ENCODE data around the gene PPM1H. TPM values are rescaled to one million over a fixed set of nuclear protein-coding genes. Genes with fewer than 3 reads are reported as not detected.
"Not testable (repeated sequence)": the region's sequence is repeated elsewhere in the genome, so short reads cannot be mapped to it uniquely, and the experiment has no call there.

The PPM1H gene
- total RNA-seq, 1 experiment from 2014 or later, result 58.4 TPM

DNA sequence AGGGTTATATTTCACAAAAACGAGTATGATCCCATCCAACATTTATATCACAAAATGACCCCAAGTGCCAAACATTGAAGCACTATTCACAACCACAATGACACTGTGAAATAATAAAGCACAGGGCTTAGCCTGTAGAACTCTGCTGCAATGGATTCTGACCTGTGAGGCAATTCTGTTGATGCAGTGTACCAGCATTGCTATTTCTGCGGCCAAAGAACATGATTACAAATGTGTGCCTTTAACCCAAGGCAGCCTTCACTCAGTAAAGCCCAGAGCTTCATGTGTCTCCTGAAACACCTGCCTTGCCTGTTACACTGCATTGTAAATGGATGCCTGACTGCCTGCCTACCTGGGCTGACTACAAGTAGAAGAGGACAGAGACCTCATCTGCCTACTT is 158.0 kb downstream of the PPM1H start:
- DNase-seq (ENCODE audit: low read depth, low spot score), result no peak
- in situ Hi-C loops (cut with HindIII; ENCODE audit: low pct_unique_long_range_greater_than_20kb, low sequenced_read_pairs), result loop anchor here (25.0 kb wide), 1 partner anchor 165 kb away; no protein-coding TSS in a partner anchor

- in situ Hi-C loops (cut with HindIII; ENCODE audit: low pct_unique_long_range_greater_than_20kb, low sequenced_read_pairs), result loop anchor here (25.0 kb wide), 1 partner anchor 164 kb away; no protein-coding TSS in a partner anchor
- no peak for DNase-seq (ENCODE audit: low read depth, low spot score)
Observed at GRCh38 chr12:62776575-62776974, 158.4 kb downstream of the PPM1H start.

- no peak for DNase-seq (ENCODE audit: low read depth, low spot score)
- in situ Hi-C loops (cut with HindIII; ENCODE audit: low pct_unique_long_range_greater_than_20kb, low sequenced_read_pairs), result loop anchor here (25.0 kb wide), 1 partner anchor 162 kb away; no protein-coding TSS in a partner anchor
Observed at GRCh38 chr12:62774794-62775193, 160.2 kb downstream of the PPM1H start.

DNA sequence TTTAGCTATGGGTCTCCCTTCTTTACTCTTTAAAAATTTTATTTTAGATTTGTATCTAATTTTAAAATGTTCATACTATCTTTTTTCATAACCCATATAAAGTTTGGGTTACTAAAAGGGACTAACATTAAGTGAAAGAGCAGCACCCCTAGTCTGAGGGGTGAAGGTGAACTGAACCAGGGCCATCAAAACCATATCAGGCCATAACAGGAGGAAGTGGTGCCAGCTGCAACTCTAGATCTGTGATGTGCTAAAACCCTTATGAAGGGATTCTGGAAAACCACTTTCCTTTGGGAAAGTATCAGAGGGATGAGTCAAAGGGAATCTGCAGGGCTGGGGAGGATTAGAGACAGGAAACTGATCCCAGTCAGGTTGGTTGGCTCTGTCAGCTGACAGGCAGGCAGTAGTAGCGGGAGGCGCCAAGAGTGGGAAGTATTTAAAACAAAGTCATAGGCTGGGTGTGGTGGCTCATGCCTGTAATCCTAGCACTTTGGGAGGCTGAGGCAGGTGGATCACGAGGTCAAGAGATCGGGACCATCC is 162.5 kb downstream of the PPM1H start:
- no peak for DNase-seq (ENCODE audit: low read depth, low spot score)
- in situ Hi-C loops (cut with HindIII; ENCODE audit: low pct_unique_long_range_greater_than_20kb, low sequenced_read_pairs), result no loop called here

GRCh38 chr12:62771828-62772227 is 163.1 kb downstream of the PPM1H start:
- in situ Hi-C loops (cut with HindIII; ENCODE audit: low pct_unique_long_range_greater_than_20kb, low sequenced_read_pairs), result no loop called here
- DNase-seq (ENCODE audit: low read depth, low spot score), result no peak

- in situ Hi-C loops (cut with HindIII; ENCODE audit: low pct_unique_long_range_greater_than_20kb, low sequenced_read_pairs), result no loop called here
- DNase-seq (ENCODE audit: low read depth, low spot score), result no peak
Observed at GRCh38 chr12:62770381-62770780, 164.6 kb downstream of the PPM1H start.

- in situ Hi-C loops (cut with HindIII; ENCODE audit: low pct_unique_long_range_greater_than_20kb, low sequenced_read_pairs), result no loop called here
- no peak for DNase-seq (ENCODE audit: low read depth, low spot score)
Observed at GRCh38 chr12:62769076-62769619, 165.8 kb downstream of the PPM1H start.

- in situ Hi-C loops (cut with HindIII; ENCODE audit: low pct_unique_long_range_greater_than_20kb, low sequenced_read_pairs), result no loop called here
- DNase-seq (ENCODE audit: low read depth, low spot score), result no peak
Observed at GRCh38 chr12:62767946-62768345, 167.0 kb downstream of the PPM1H start.

- DNase-seq (ENCODE audit: low read depth, low spot score), result no peak
- in situ Hi-C loops (cut with HindIII; ENCODE audit: low pct_unique_long_range_greater_than_20kb, low sequenced_read_pairs), result no loop called here
Observed at GRCh38 chr12:62767496-62767895, 167.5 kb downstream of the PPM1H start.

- no peak for DNase-seq (ENCODE audit: low read depth, low spot score)
- in situ Hi-C loops (cut with HindIII; ENCODE audit: low pct_unique_long_range_greater_than_20kb, low sequenced_read_pairs), result no loop called here
Observed at GRCh38 chr12:62766496-62766895, 168.5 kb downstream of the PPM1H start.

DNA sequence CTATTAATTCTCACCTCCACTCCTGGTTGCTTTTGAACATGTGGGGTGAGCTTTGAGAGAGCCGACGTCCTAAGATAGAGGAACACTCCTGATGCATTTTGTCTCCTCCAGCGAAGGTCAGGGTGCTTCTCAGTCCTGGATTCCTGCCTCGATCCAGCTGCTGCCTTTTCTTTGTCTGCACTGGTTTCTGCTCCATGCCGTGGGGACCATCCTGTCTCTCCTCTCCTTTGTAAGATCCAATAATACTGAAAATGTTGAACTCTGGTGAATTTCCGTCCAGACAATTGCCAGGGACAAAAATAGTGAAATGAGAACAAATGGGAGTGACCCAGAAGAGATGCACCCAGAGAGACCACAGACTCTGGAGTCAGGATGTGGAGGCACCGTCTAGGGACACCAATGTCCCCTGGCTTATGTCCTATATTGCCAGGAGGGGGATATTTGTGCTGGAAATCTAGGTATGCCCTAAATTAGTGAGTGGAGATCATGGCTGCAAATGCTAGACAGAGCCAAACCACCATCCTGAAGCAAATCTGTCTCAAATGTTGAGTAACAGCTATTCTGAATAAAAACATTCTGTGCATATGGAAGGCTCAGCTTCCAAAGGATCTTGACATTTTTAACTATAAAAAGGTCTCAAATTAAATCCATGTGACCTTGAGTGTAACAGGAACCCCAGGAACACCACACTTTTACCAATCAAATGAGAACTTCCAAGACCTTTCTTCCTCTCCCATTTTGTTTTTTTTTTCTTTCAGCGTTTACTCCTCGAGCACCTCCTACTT is 170.9 kb downstream of the PPM1H start:
- DNase-seq (ENCODE audit: low read depth, low spot score), result no peak
- in situ Hi-C loops (cut with HindIII; ENCODE audit: low pct_unique_long_range_greater_than_20kb, low sequenced_read_pairs), result no loop called here

DNA sequence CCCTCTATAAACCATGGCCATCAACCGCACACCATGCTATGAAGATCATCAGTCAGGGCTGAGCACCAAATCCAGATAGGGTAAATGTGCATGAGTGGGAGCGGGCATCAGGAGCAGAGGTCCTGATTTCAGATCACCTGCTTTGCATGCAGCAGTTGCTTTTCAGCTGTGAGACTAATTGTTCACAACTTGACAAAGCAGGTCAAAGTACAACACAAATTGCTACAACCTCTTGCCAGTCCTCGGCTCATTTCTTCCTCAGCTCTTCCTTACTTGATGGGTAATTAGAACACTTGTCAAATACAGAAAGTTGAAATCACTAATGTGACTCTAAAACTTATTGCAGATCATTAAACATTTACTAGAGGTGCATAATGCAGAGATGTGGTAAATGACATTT is 171.6 kb downstream of the PPM1H start:
- DNase-seq (ENCODE audit: low read depth, low spot score), result no peak
- in situ Hi-C loops (cut with HindIII; ENCODE audit: low pct_unique_long_range_greater_than_20kb, low sequenced_read_pairs), result no loop called here

DNA sequence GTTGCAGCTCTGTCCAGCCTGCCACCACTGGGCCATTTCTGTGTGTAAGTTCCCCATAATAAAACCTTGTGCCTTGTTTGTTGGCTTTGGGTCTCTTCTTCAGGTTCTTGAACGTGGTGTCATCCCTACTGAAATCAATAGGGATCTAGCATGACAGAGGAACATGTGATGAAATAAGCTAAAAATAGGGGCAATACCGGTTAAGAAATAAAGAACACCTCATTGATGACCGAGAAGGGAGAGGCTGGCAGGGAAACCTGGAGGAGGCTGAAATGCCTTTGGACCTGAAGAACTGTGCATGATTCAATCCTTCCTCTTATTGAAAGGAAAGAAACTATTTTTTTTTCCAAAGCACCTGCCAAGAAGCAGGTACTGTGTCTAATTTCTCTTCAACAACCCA is 172.3 kb downstream of the PPM1H start:
- in situ Hi-C loops (cut with HindIII; ENCODE audit: low pct_unique_long_range_greater_than_20kb, low sequenced_read_pairs), result no loop called here
- DNase-seq (ENCODE audit: low read depth, low spot score), result no peak

DNA sequence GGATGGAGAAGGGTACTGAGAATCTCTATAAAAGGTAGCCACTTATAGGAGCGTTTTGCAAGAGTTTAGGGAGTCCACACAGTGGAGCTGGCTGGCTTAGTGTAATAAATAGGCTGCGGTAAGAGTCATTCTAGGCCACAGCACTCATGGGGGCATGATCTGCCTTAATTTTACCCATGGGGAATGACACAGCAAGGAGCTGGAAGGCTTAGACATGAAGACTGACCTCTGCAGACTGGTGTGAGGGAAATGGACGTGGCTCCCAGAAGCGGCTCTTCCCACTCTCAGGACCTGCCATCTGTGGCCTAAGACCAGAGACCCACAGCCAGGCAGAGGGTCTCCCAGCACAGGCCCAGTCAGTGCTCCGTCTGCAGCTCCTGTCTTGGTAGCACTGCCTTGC is 173.3 kb downstream of the PPM1H start:
- in situ Hi-C loops (cut with HindIII; ENCODE audit: low pct_unique_long_range_greater_than_20kb, low sequenced_read_pairs), result no loop called here
- peak; percentile 25 for DNase-seq (ENCODE audit: low read depth, low spot score)

DNA sequence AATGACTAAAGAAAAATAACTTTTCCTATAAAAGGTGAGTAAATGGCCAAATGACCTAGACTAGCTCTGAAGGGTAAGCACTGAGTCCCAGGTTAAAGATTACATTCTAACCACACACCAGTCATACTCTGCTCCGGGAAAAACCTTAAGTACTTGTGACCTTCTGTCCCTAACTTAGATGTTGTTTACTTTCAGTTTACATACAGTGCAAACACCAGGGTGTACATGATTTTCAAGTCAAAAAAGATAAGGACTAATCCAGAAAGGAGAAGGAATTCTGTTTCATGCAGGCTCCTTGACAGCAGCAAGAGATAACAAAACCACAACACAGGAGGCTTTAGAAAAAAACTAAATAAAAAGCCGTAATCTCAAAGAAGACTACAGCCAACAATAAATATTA is 174.2 kb downstream of the PPM1H start:
- in situ Hi-C loops (cut with HindIII; ENCODE audit: low pct_unique_long_range_greater_than_20kb, low sequenced_read_pairs), result no loop called here
- no peak for DNase-seq (ENCODE audit: low read depth, low spot score)

DNA sequence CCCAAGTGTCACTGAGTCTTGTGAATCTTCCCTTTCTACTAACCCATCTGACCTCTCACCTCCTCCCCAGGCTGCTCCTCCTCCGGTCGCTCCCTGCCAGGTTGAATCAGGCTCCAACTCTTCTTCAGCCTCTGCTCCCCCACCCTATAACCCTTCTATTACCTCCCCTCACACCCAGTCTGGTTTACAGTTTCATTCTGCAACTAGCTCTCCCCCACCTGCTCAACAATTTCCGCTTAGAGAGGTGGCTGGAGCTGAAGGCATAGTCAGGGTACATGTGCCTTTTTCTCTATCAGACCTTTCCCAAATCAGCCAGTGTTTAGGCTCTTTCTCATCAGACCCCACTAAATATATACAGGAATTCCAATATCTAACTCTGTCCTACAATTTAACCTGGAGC is 174.6 kb downstream of the PPM1H start:
- DNase-seq (ENCODE audit: low read depth, low spot score); in situ Hi-C loops (cut with HindIII; ENCODE audit: low pct_unique_long_range_greater_than_20kb, low sequenced_read_pairs): not testable (repeated sequence)

GRCh38 chr12:62758216-62758615 is 176.7 kb downstream of the PPM1H start:
- in situ Hi-C loops (cut with HindIII; ENCODE audit: low pct_unique_long_range_greater_than_20kb, low sequenced_read_pairs), result no loop called here
- DNase-seq (ENCODE audit: low read depth, low spot score), result no peak

DNA sequence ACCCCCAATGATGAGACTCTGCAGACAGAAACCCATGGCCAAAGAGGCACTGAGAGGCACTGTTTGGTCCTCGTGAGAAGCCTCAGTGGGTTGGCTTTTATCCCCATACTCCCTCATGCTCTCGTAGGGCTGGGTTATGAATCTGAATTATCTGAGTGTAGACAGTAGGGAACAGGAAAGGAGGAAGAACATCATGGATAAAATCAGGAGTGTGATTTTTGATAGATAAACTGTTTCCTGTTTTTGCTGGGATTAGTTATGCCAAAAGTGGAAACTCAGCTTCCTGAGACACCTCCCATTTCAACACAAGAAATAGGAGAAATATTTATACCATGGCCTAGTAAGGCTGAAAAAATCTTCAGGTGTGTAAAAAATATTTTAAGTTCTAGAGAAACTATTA is 177.9 kb downstream of the PPM1H start:
- in situ Hi-C loops (cut with HindIII; ENCODE audit: low pct_unique_long_range_greater_than_20kb, low sequenced_read_pairs), result no loop called here

GRCh38 chr12:62754706-62755105 is 180.2 kb downstream of the PPM1H start:
- in situ Hi-C loops (cut with HindIII; ENCODE audit: low pct_unique_long_range_greater_than_20kb, low sequenced_read_pairs), result no loop called here
- DNase-seq (ENCODE audit: low read depth, low spot score), result no peak

More for the DNA sequence above, 177.9 kb downstream of the PPM1H start:
- DNase-seq (ENCODE audit: low read depth, low spot score), result no peak
